ENCODE measurements around the gene ARHGEF1. TPM values are rescaled to one million over a fixed set of nuclear protein-coding genes. Genes with fewer than 3 reads are reported as not detected.

The ARHGEF1 gene
- total and polyA plus RNA-seq, 5 donors = 39.7 to 43.9 (median 41.1) TPM

DNA sequence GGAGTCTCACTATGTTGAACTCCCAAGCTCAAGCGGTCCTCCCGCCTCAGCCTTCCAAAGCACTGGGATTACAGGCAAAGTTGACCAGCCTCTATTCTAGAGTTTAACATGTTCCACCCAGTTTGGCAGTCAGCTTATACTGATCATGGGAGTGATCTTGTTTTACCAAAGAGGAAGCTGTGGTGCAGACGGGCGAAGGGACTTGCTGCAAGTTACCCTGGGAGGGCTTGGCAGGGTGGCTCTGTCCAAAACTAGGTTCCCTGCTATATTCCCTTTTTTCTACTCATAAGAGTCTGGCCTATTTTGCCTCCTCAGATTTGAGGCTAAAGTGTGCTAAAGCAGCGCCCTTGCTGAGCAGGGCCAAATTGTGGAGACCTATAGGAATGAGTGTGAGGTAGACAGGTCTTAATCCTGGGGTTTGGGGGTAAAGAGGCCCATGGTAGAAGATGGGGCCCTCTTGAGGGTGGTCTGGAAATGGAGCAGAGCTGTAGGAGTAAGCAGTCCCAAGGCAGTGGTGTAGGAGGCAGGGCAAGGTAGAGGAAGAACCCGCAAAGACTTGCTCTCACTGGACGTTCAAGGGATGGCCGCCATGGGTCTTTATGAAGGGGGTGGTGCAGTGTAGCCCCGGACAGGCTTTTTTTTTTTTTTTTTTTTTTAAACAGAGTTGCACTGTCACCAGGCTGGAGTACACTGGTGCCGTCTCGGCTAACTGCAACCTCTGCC lies 19.6 kb upstream of the ARHGEF1 start:
- intact Hi-C loops (cut with DNase I) = no loop called here
- peaks cover 10% of the 10 kb centered on the region for H3K4me1 ChIP-seq (ENCODE audit: control insufficient read depth, insufficient read depth, low read length)

GRCh38 chr19:41864374-41864773 lies 18.6 kb upstream of the ARHGEF1 start:
- 89% methylated on average over 5 of the region's 5 CpGs for WGBS
- DNase-seq (no peak), ATAC-seq (no peak)
- intact Hi-C loops (cut with DNase I) = no loop called here
- no peak overlapping the region for H3K27ac ChIP-seq (ENCODE audit: low read length)
- H3K9me3 ChIP-seq (ENCODE audit: control insufficient read depth, low read length) = no peaks in the 10 kb centered on the region
- H3K4me3 ChIP-seq (ENCODE audit: low read length) = no peak overlapping the region
- peaks cover 10% of the 10 kb centered on the region for H3K4me1 ChIP-seq (ENCODE audit: control insufficient read depth, insufficient read depth, low read length)
- H3K27me3 ChIP-seq (ENCODE audit: control insufficient read depth, insufficient read depth) = no peaks in the 10 kb centered on the region

More for the DNA sequence above, 19.6 kb upstream of the ARHGEF1 start:
- Histone ChIP-seq H3K4me3 (ENCODE audit: low read length) (no peak overlapping the region), H3K27ac (ENCODE audit: low read length) (no peak overlapping the region), H3K9me3 (ENCODE audit: control insufficient read depth, low read length) (no peaks in the 10 kb centered on the region), H3K27me3 (ENCODE audit: control insufficient read depth, insufficient read depth) (no peaks in the 10 kb centered on the region)
- WGBS = 79% methylated on average over 11 of the region's 11 CpGs
- ATAC-seq = no peak
- no peak for DNase-seq

DNA sequence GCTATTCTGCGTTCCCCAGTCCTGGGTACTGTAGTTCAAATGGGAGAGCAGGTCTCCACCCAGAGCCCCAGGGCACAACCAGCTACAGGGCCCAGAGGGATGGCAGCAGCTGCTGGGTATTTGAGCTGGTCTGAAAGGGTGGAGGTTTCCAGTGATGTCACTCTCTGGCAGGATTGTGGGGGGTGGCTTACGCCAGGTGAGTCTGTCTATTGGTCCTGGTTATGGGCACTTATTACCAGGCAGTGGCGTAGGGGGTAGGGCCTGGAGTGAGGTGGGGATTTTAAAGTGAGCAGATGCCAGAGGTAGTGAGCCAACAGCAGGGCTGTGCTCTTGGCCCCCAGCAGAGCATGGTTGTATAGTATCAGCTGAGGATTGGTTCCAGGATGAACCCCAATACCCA lies 16.7 kb upstream of the ARHGEF1 start:
- WGBS = 96% methylated on average over 3 of the region's 3 CpGs
- peaks cover 6% of the 10 kb centered on the region for H3K4me1 ChIP-seq (ENCODE audit: control insufficient read depth, insufficient read depth, low read length)
- DNase-seq = no peak

GRCh38 chr19:41868120-41868988 lies 14.6 kb upstream of the ARHGEF1 start:
- H3K4me3 ChIP-seq (ENCODE audit: low read length) = no peak overlapping the region
- H3K27ac ChIP-seq (ENCODE audit: low read length) = no peak overlapping the region
- intact Hi-C loops (cut with DNase I) = no loop called here
- ATAC-seq (no peak), DNase-seq (peak in 1 of 3 donors; percentile 9)
- no peaks in the 10 kb centered on the region for H3K9me3 ChIP-seq (ENCODE audit: control insufficient read depth, low read length)
- peaks cover 3% of the 10 kb centered on the region for H3K4me1 ChIP-seq (ENCODE audit: control insufficient read depth, insufficient read depth, low read length)
- H3K27me3 ChIP-seq (ENCODE audit: control insufficient read depth, insufficient read depth) = no peaks in the 10 kb centered on the region
- 83% methylated on average over 10 of the region's 10 CpGs for WGBS

More for the DNA sequence above, 16.7 kb upstream of the ARHGEF1 start:
- intact Hi-C loops (cut with DNase I) = no loop called here
- no peak overlapping the region for H3K4me3 ChIP-seq (ENCODE audit: low read length)
- H3K27ac ChIP-seq (ENCODE audit: low read length) = no peak overlapping the region
- no peak for ATAC-seq
- H3K27me3 ChIP-seq (ENCODE audit: control insufficient read depth, insufficient read depth) = no peaks in the 10 kb centered on the region
- no peaks in the 10 kb centered on the region for H3K9me3 ChIP-seq (ENCODE audit: control insufficient read depth, low read length)

DNA sequence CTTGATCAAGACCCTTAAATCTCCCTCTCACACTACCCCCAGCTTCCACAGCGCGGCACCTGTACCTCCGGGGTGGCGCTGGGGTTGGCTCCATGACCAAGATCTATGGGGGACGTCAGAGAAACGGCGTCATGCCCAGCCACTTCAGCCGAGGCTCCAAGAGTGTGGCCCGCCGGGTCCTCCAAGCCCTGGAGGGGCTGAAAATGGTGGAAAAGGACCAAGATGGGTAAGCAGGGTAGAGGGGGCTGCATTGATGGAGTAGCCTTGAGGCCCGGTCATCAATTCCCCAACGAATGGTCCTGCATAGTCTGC lies 14.0 kb upstream of the ARHGEF1 start:
- 86% methylated on average over 12 of the region's 12 CpGs for WGBS
- H3K27ac ChIP-seq (ENCODE audit: low read length) = no peak overlapping the region
- ATAC-seq (no peak), DNase-seq (peak in 1 of 3 donors; percentile 23)
- H3K4me1 ChIP-seq (ENCODE audit: control insufficient read depth, insufficient read depth, low read length) = peaks cover 3% of the 10 kb centered on the region
- H3K4me3 ChIP-seq (ENCODE audit: low read length) = no peak overlapping the region
- intact Hi-C loops (cut with DNase I) = no loop called here
- no peaks in the 10 kb centered on the region for H3K27me3 ChIP-seq (ENCODE audit: control insufficient read depth, insufficient read depth)
- H3K9me3 ChIP-seq (ENCODE audit: control insufficient read depth, low read length) = no peaks in the 10 kb centered on the region

DNA sequence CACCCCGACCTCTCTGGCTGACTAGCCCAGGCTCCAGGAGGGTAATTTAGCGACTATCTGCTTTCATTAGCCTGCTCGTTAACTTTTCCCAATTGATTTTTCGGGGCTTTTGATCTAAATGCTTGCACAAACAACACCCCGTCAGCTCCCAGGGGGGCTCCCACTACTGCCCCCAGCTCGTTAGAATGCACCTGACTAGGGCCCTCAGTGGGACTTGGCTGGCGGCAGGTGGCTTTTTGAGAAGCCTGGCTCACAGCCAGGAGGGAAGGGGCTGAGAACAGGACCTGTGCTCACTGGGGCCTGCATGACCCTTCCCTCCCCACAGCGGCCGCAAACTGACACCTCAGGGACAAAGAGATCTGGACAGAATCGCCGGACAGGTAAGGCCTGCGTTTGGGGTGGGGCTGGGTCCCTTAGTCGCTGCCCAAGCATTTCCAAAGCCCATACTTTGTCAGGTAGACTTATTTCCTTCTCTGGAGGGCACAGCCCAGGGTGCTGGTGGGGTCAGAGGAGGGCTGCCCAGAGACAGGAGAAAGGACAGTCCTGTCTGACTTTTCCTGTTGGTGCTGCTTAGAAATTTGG lies 13.5 kb upstream of the ARHGEF1 start:
- intact Hi-C loops (cut with DNase I) = no loop called here
- Histone ChIP-seq H3K27me3 (ENCODE audit: control insufficient read depth, insufficient read depth) (no peaks in the 10 kb centered on the region), H3K4me3 (ENCODE audit: low read length) (no peak overlapping the region), H3K4me1 (ENCODE audit: control insufficient read depth, insufficient read depth, low read length) (peaks cover 3% of the 10 kb centered on the region), H3K9me3 (ENCODE audit: control insufficient read depth, low read length) (no peaks in the 10 kb centered on the region), H3K27ac (ENCODE audit: low read length) (no peak overlapping the region)
- WGBS = 84% methylated on average over 13 of the region's 13 CpGs
- DNase-seq = peak in 1 of 3 donors; percentile 56
- ATAC-seq = no peak

GRCh38 chr19:41870401-41870873 lies 12.5 kb upstream of the ARHGEF1 start:
- Histone ChIP-seq H3K27me3 (ENCODE audit: control insufficient read depth, insufficient read depth) (no peaks in the 10 kb centered on the region), H3K4me1 (ENCODE audit: control insufficient read depth, insufficient read depth, low read length) (peaks cover 3% of the 10 kb centered on the region), H3K27ac (ENCODE audit: low read length) (no peak overlapping the region), H3K9me3 (ENCODE audit: control insufficient read depth, low read length) (no peaks in the 10 kb centered on the region), H3K4me3 (ENCODE audit: low read length) (no peak overlapping the region)
- WGBS = 38% methylated on average over 3 of the region's 3 CpGs
- intact Hi-C loops (cut with DNase I) = loop anchor here in 3 of 4 donors (5.0 kb wide), 2 partner anchors 67 to 82 kb away; no protein-coding TSS in a partner anchor
- peak in 1 of 3 donors; percentile 52 for DNase-seq
- ATAC-seq = peak; percentile 8 to 17

GRCh38 chr19:41871573-41872383 lies 11.2 kb upstream of the ARHGEF1 start:
- Histone ChIP-seq H3K4me3 (ENCODE audit: low read length) (no peak overlapping the region), H3K4me1 (ENCODE audit: control insufficient read depth, insufficient read depth, low read length) (peaks cover 3% of the 10 kb centered on the region), H3K27me3 (ENCODE audit: control insufficient read depth, insufficient read depth) (no peaks in the 10 kb centered on the region), H3K9me3 (ENCODE audit: control insufficient read depth, low read length) (no peaks in the 10 kb centered on the region), H3K27ac (ENCODE audit: low read length) (no peak overlapping the region)
- intact Hi-C loops (cut with DNase I) = loop anchor here in 3 of 4 donors (5.0 kb wide), 2 partner anchors 66 to 81 kb away; no protein-coding TSS in a partner anchor
- ATAC-seq (peak; percentile 7 to 17), DNase-seq (peak in 1 of 3 donors; percentile 60)
- 54% methylated on average over 16 of the region's 16 CpGs for WGBS

- peaks cover 3% of the 10 kb centered on the region for H3K4me1 ChIP-seq (ENCODE audit: control insufficient read depth, insufficient read depth, low read length)
- peak in 1 of 3 donors; percentile 13 for DNase-seq
Observed at GRCh38 chr19:41872384-41872774, 10.6 kb upstream of the ARHGEF1 start.

More at GRCh38 chr19:41872384-41872774, 10.6 kb upstream of the ARHGEF1 start:
- H3K27me3 ChIP-seq (ENCODE audit: control insufficient read depth, insufficient read depth) = no peaks in the 10 kb centered on the region
- no peak overlapping the region for H3K4me3 ChIP-seq (ENCODE audit: low read length)
- no peaks in the 10 kb centered on the region for H3K9me3 ChIP-seq (ENCODE audit: control insufficient read depth, low read length)
- no peak for ATAC-seq
- WGBS = 86% methylated on average over 12 of the region's 12 CpGs
- intact Hi-C loops (cut with DNase I) = loop anchor here in 3 of 4 donors (5.0 kb wide), 2 partner anchors 65 to 80 kb away; no protein-coding TSS in a partner anchor
- H3K27ac ChIP-seq (ENCODE audit: low read length) = no peak overlapping the region
